NCI-H2227 (cell line): Measurements from ENCODE around the gene PLEKHG3.
"Not testable (repeated sequence)": the region's sequence is repeated elsewhere in the genome, so short reads cannot be mapped to it uniquely, and the experiment has no call there.

ENCODE experiments used
- DNase-seq: peaks from one replicate; lab custom pipeline; 2025; ENCODE audit not compliant: unreplicated experiment; lab: John Stamatoyannopoulos, UW

The PLEKHG3 gene

DNA sequence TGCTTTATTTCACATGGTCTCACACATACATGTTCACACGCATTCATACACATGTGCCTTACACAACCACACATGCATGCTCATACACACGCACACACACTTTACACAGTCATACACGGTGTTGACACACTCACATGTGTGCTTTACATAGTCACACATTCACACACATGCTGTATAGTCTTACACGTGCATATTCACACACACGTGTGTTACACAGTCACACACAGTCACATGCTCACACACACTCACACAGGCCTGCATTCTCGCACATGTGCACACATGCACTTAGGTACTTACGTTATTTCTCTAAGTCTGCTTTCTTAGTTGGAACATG, 18.0 kb upstream of the PLEKHG3 start:
- DNase-seq = no peak

DNA sequence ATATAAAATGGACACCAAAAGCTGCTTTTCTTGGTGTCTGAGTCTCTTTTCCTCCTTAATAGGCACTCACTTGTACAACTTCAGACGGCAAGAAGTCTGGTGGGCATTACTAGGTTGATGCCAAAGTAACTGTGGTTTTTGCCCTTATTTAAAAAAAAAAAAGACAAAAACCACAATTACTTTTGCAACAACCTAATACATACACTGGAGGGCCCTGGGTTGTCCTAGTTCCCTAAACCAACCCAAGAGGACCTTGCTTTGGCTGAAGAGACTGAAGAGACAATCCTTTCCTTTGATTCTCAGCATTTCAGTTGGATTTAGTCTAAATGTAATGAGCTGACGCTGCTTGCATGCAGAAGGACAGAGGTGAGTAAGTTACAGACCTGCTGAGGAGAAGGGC, 16.2 kb upstream of the PLEKHG3 start:
- no peak for DNase-seq

DNA sequence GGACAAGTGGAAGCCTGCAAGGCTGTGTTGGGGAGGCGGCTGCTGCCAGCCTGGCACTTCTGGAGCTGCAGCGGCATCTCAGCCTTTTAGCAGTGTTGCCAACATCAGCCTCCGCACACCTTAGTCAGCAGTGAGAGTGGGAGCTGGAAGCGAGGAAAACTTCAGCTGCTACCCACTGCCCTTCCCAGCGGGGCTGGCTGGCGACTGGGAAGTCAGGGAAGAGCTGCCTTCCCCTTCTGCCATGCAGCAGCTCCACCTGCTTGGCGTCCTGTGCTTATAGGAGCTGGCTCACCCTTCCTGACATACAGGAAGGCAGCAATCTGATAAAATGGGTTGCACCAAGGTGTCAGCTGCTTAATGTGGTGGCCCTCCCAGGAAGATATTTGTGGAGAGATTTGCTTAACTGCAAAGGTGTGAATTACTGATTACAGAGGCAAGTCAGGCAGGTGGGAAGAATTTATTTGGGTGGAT, 15.4 kb upstream of the PLEKHG3 start:
- DNase-seq = no peak

DNA sequence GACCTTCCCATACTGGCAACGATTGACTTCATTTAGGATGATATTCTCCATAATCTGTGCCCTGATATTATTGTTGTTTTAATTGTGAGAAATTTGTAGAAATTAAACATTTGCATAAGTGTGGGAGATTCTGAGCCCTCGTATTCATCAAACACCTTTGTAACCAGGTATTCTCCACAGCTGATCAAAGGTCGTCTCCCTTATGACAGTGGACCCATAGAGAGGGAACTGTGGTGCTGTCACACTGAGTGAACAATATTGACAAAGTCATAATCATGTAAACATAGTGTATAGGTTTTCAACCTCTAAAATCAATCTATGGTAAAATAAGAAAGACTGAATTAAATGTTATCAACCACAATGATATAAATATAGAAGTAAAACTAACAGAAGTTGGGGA, 14.9 kb upstream of the PLEKHG3 start:
- DNase-seq = no peak

DNA sequence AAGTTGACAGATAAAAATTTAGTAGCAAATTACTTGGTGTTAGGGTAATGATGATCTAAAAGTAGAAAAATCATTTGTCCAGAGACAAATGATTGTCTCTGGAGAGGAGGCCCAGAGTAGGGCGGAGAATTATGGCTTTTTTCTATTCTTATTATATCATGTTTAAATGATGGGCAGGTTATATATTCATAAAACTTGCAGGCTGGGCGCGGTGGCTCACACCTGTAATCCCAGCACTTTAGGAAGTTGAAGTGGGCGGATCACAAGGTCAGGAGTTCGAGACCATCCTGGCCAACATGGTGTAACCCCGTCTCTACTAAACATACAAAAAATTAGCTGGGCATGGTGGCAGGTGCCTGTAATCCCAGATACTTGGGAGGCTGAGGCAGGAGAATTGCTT, 13.6 kb upstream of the PLEKHG3 start:
- DNase-seq = not testable (repeated sequence)

DNA sequence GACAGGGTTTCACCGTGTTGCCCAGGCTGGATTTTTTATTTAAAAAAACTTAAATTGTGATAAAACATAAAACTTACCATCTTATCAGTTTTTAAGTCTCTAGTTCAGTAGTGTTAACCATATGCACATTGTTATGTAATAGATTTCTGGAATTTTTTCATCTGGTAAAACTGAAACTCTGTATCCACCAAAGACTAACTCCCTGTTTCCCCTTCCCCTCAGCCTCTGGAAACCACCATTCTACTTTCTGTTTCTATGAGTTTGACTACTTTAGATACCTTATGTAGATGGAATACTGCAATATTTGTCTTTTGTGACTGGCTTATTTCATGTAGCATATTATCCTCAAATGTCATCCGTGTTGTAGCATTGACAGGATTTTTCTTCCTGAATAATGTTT, 12.8 kb upstream of the PLEKHG3 start:
- no peak for DNase-seq

DNA sequence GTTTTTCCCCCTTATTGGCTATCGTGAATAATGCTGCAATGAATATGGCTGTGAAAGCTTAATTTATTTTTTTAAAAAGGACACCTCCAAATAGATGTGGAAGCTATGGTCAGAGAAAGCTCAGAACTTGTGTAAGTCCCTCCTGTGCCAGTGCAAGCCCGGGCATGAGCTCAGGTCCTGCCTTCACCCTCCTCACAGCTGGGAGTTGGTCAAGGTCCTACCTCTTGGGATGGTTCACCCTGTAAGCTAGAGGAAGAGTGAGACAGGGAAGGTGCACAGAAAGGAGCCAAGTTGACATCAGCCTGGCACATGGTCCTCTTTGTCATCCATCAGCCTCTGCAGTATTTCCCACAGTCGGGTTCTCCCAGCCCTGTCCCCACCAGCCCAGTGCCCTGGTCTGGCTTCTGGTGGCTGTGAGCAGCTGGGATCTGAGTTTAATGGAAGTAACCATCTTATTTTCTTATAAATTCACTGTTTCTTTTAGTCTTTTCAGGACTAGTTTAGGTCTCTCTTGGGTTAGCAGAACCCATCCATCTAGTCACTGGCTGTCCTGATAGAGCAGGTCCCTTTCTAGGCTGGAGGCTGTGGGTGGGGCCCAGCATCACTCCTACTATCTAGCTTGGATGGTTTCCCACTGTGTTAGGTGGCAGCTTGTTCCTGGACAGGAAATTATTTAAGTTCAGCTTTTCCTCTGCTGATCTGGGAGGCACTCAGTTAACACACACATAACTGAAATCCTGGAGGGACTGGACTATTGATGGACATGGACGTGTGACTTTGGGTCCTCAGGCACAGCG, 11.8 kb upstream of the PLEKHG3 start:
- no peak for DNase-seq

DNA sequence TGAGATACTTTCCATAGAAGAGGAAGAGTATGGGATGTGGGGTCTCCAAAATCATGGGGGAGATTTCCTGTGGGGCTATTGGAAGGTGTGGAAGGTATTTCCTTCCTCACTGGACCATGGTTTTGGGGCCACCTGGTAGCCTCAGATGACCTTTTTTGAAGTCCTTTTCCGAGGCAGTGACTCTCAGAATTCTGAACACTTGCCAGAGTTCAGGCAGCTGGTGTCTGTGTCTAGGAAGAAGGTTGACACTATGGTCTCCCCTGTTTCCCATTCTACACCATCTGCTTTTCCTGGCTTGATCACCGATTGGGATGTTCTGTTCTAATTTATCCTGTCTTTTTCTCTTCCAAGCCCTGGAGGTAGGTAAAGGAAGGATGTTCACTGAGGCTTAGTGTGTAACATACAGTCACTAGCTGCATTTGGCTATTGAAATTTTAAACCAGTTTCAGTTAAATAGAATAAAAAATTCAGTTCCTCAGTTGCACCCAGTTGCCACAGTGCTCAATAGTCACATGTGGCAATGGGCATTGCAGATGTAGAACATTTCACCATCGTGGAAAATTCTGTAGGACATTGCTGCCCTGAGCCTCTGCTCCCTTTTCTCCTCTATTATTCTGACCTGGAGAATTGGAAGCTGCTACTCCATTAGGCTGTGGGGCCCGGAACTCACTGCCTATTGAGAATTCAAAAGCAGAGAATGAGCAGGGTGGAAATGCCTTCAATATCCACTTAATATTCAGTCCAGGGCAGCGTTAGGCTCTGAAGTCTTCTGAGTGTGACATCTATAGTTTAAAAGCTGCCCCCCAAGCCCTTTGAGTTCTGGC, 11.0 kb upstream of the PLEKHG3 start:
- DNase-seq = no peak

DNA sequence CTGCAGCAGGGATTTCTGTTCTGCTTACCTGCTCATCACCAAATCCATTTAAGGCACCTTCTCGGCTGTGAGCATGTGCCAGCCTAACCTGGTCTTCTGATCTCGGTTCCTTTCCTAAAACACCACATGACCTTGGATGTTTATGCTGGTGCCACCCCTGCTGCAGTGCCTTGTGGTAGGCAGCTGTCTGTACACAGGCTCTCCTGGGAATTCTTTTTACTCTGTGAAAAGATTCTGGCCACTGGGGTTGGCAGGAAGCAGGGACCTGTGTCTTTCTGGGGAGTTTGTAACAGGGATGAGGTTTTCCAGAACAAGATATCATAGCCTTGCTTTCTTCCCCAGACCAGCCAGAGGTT, 10.4 kb upstream of the PLEKHG3 start:
- DNase-seq = no peak

DNA sequence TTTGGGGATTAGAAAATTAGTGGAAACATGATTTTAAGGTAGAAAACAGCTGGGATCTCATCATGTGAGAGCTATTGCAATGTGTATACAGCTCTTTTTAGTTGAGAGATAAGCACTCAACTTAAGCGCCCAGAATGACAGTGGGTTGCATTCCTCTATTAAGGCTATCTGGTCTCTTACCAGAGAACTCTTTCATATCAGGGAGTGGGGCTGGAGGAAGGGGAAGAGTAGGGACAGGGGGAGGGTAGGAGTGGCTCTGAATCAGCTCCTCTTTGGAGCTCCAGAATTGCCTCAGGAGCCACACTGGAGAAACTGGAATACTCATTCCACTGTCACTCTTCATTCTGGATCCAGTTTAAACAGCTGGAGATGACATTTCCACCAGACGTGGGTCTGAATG, 9.2 kb upstream of the PLEKHG3 start:
- DNase-seq = no peak

DNA sequence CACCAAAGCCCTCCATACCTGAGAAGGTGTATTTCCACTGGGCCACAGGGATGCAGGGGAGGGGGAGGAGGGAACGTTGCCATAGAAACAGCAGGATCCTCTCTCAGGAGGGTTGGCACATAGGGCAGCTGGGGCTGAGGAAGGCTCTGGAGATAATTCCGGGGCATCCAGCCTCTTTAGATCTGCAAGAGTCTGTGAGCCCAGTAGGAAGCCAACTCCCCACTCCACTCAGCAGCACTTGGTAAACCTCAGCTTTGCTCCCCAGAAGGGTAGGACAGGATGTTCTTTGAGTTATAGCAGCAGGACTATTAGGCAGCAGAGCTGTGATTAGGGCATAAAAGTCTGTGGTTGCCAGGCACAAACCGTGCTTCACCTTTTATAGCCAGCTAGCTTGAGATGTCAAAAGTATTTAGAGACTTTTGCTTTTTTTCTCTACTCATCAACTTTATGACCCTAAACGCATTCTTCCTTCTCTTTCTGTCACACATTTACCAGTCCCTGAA, 7.8 kb upstream of the PLEKHG3 start:
- peak; percentile 19 for DNase-seq

DNA sequence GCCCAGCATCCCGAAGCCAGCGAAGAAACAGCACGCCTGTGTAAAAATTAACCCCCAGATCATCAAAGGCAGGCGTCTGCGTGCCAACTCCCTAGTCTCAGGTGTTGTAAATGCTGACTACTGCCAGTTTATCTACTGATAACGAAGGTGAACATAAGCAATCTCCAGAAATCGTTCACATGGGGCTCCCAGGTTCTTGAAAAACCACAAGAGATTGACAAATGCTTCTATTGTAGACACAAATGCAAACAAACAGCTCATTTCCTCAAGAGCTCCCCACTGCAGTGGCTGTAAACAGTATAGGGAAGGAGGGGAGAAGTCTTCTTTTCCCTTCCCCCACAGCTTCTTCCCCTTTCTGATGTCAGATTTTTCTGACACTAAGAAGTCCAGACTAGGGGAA, 5.3 kb upstream of the PLEKHG3 start:
- no peak for DNase-seq

DNA sequence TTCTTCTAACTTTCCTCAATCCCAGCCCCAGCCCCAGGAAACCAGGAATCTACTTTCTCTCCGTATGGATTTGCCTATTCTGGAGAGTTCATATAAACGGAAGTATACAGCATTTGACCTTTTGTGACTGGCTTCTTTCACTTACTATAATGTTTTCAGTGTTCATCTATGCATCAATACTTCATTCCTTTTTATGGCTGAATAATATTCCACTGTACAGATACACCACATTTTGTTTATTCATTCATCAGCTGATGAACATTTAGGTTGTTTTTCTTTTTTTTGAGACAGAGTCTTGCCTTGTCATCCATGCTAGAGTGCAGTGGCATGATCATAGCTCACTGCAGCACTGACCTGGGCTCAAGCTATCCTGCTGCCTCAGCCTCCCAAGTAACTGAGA, 3.9 kb upstream of the PLEKHG3 start:
- no peak for DNase-seq

DNA sequence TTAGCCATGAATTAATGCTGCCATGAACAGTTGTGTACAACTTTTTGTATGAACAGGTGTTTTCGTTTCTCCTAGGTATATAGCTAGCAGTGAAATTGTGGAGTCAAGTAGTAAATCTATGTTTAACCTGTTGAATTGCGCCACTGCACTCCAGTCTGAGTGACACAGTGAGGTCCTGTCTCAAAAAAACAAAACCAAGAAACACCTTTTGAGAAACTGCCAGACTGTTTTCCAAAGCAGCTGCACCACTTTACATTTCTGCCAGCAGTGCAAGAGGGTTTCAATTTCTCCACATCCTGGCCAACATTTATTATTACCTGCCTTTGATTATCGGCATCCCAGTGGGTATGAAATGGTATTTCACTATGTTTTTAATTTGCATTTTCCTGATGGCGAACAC, 3.3 kb upstream of the PLEKHG3 start:
- DNase-seq = no peak

DNA sequence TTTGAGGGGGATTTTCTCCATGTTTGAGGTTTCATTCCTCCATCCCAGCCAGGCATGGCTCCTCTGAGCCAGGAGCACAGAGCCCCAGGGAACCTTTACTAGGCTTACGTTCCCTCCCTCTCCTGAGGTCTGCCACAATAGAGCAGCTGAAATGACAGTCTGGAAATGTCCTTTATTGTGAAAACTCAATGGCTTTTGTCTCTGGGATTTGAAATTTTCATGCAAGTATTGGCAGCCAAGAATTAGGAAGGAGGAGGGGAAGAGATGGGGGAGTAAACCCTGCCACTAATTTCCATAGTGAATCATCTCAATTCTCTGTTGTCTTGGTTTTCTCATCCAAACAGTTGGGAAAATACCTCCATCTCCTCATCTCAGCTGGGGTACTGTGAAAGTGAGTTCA, 2.6 kb upstream of the PLEKHG3 start:
- DNase-seq = no peak

DNA sequence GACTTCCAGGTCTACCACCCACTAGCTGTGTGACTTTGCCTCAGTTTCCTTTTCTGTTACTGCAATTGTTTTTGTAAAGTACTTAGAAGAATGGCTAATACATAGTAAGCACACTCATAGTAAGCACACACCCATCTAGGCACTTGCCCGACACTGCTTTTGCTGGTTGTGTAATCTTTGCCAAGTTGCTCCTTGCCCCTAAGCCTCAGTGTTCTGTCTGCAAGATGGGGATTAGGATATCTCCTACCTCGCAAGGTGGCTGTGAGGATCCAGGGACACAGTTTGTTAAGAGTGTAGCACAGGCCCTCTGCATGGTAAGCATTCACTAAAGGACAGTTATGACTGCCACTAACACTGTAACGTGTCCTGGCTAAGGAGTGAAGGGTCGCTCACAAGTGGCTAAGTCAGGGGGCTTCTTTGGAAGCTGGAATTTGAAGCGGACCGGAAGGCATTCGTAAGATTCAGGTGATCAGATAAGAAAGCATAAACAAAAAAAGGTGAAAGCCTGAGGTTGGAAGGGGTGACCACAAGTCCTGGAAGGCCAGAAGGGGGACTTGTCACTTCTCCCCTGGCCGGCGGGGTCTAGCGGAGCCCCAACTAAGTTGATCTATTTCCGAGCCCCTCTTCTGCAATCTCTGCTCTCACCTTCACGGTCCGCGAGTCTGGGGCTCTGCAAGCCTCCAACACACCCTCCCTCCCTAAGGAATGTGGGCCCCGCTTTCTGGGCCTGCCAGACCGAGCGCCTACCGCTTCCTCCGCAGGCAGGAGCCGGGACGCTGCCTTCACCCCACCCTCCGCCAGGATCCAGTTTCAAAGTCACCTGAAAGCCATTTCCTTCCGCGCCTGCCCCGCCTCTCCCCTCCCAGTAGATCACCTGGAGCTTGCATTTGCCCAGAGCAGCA, 1.5 kb upstream of the PLEKHG3 start:
- no peak for DNase-seq

DNA sequence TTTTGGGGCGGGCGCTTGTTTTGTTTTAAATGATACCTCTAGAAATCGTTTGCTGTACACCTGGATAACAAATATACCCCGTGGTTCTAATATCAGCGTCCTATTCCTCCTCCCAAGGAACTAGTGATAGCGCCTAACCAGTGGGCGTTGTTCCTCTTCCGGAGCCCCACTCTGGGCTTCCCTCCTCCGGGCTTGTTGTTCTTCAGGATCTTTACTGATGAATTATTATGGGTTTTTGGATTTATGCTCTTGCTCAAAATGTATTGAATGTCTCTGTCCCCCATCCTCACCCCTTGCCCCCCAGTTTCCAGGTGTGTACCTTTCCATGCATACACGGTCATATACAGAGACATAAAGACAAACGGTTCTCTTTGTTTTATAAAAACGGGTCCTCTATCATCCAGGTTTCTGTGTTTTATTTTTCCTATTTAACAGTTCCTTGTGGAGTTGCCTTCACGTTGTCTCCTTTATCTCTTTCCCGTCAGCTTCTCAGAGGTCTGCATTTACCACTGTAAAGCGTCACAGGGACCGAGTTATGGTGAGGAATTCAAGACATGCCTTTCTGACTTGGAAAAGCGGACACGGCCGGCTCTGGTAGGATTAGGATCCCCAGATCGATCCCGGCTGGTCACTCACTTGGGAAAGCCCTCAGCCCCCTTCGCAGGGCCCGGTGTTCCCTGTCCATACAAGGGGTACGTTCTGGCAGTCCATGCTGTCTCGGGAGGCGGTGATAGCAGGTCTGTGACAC, 655 bp upstream of the PLEKHG3 start:
- no peak for DNase-seq

DNA sequence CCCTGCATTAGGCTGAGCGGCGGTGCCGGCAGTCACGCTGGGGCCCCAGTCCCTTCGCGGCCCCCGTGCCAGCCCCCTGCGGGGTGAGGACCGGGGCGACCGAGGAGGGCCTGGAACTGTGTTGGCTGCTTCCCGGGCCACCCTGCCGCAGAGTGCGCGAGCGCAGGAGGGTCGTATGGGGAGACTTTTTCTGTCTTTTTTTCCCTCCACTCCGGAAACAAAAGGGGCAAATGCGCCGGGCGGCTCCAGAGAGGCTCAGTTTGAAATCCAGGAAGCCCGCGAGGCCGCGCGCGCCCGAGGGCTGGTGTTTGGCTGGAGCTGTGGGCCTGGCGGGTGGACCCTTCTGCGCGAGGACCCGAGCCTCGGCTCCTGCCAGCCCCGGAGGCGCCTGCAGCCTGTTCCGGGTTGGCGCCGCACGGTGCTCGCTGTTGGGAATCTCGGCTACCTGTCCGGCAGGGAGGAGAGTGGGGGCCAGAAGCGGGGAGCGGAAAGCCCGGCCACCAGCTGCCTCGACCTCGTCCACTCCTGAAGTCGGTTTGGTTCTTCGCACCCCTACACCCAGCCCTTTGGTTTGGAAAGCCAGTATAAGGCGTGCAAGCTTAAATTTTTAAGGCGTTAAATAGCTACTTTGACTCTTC, 638 bp downstream of the PLEKHG3 start:
- DNase-seq = peak; percentile 41

DNA sequence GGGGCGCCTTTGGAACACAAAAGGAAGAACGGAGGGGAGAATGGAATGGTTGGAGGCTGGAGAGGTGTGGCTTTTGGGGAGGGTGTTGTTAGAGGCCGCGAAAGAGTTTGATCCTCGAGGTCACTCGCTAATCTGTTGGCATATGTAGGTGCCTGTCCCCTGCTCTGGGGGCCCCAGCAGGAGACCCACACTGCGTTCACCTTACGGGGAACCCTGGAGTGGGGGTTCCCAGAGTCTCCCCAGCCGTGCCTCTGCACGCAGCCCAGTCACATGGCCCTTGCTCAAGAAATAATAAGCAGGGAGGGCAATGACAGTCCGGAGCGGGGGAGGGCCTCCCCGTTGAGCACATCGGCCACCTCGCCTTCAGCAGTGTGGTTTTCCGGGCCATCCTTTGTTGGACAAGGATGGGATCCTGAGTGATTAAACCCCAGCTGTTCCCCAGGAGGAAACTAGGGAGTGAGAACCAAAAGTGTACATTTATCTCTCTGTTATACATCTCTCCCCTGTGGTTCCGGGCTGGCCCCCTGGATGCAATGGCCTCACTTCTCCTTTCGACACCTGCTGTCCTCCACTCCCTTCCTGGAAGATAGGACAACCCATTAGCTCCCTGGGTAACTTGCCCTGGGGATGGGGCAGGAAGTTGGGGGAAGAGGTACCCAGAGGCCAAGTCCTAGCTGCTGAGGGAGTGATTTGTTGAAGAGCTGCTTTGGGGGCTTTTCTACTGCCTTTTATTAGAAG, 1.3 kb downstream of the PLEKHG3 start:
- peak; percentile 28 for DNase-seq
